HepG2 (cell line): ENCODE data around the gene CDK18. TPM values are rescaled to one million over a fixed set of nuclear protein-coding genes. Genes with fewer than 3 reads are reported as not detected.

Experiments used
- ATAC-seq: fragments of 200-7000 bp; cut with Tn5 transposase; 3 replicates; pipeline ENCODE4 v1.9.1; 2020; ENCODE audit warnings: mild to moderate bottlenecking, moderate library complexity
- BruUV-seq: library from RNA; stranded (reverse); fragments of 400-500 nt; replicated peaks from 2 replicates; lab custom pipeline; 2021; lab: Mats Ljungman, UMichigan
- CTCF ChIA-PET: fragments of 300-600 bp; formaldehyde crosslinking; extraction: SDS; loops from one replicate; lab custom pipeline; 2021; ENCODE audit warnings: low total read pairs, inconsistent platforms, low intra/inter-chr PET ratio; lab: Yijun Ruan, JAX
- POLR2A ChIA-PET: fragments of 350-600 bp; sonication (Branson Sonifier 250); formaldehyde crosslinking; loops from one replicate; lab custom pipeline; 2020; ENCODE audit warnings: antibody characterized with exemption, inconsistent platforms; lab: Yijun Ruan, JAX
- DNase-seq: peaks from one replicate; pipeline ENCODE4 v3.0.0-alpha.2; 2015; ENCODE audit warnings: low spot score
- FAIRE-seq: peaks from 3 replicates; lab custom pipeline; 2011; peaks lifted over from hg19 to GRCh38; lab: Jason Lieb, UNC
- H2AFZ ChIP-seq: one replicate; pipeline ENCODE4 v1.6.1; 2011; ENCODE audit warnings: low read length, inconsistent platforms
- H3K27ac ChIP-seq: fragments of 300-600 bp; 3 replicates; pipeline ENCODE4 v1.8.0; 2011; ENCODE audit warnings: mixed run types, mild to moderate bottlenecking, mixed read lengths, low read length, inconsistent platforms; ENCODE audit not compliant: insufficient read depth; ENCODE audit errors: extremely low read length
- H3K27me3 ChIP-seq, 2 experiments: fragments of 200-600 bp in 1 of 2; 2 replicates in 1 of 2; 3 replicates in 1 of 2; pipeline versions ENCODE4 v1.6.0 to v1.8.0; 2011; ENCODE audit warnings: low read length in 2 of 2, mild to moderate bottlenecking in 2 of 2, moderate library complexity in 2 of 2, inconsistent platforms in 1 of 2; ENCODE audit not compliant: insufficient read depth in 2 of 2, control insufficient read depth in 1 of 2
- H3K36me3 ChIP-seq, 2 experiments: fragments of 200-600 bp in 1 of 2; replicated peaks in 1 of 2; 2 replicates in 1 of 2; 3 replicates in 1 of 2; pipeline versions ENCODE4 v1.5.1 to v1.8.0; 2011; ENCODE audit warnings: low read length in 2 of 2, inconsistent platforms in 1 of 2; ENCODE audit not compliant: insufficient read depth in 2 of 2, control insufficient read depth in 1 of 2
- H3K4me1 ChIP-seq: 2 replicates; pipeline ENCODE4 v1.5.1; 2012; ENCODE audit warnings: low read length, inconsistent platforms; ENCODE audit not compliant: insufficient read depth
- H3K4me2 ChIP-seq: 2 replicates; pipeline ENCODE4 v1.6.0; 2011; ENCODE audit warnings: low read depth, low read length, inconsistent platforms
- H3K4me3 ChIP-seq, 3 experiments: fragments of 200-600 bp in 1 of 3; sonication (generic), shearing (Covaris generic) in 1 of 3; replicated peaks in 1 of 3; 2 replicates each; pipeline ENCODE4 v1.5.1; 2011 to 2016; ENCODE audit warnings: low read length in 3 of 3, inconsistent platforms in 2 of 3, low read depth in 2 of 3, mild to moderate bottlenecking in 2 of 3, control low read depth in 1 of 3, mixed read lengths in 1 of 3; ENCODE audit not compliant: insufficient read depth in 1 of 3
- H3K79me2 ChIP-seq: one replicate; pipeline ENCODE4 v1.6.1; 2011; ENCODE audit warnings: low read length, inconsistent platforms; ENCODE audit not compliant: insufficient read depth
- H3K9ac ChIP-seq: 2 replicates; pipeline ENCODE4 v1.6.0; 2011; ENCODE audit warnings: mild to moderate bottlenecking, low read depth, low read length, inconsistent platforms; ENCODE audit not compliant: insufficient read depth
- H3K9me3 ChIP-seq: 2 replicates; pipeline ENCODE4 v1.5.1; 2012; ENCODE audit warnings: mild to moderate bottlenecking, low read length
- H4K20me1 ChIP-seq: 2 replicates; pipeline ENCODE4 v1.6.0; 2011; ENCODE audit warnings: inconsistent platforms, mild to moderate bottlenecking, low read length, moderate library complexity; ENCODE audit not compliant: insufficient read depth
- CHD2 ChIP-seq: IDR thresholded peaks from 2 replicates; pipeline ENCODE4 v1.6.1; 2011; ENCODE audit warnings: low read depth, low read length, improper control_type of control experiment
- ETV6 ChIP-seq: sonication (generic); formaldehyde crosslinking; conservative IDR thresholded peaks from 2 replicates; pipeline ENCODE4 v1.4.0; 2020; ENCODE audit warnings: missing genetic modification reagents
- HNRNPUL1 ChIP-seq: fragments of 200-400 bp; formaldehyde crosslinking; IDR thresholded peaks from 2 replicates; pipeline ENCODE4 v1.6.1; 2017; ENCODE audit warnings: low read depth, mild to moderate bottlenecking, low read length, moderate library complexity
- TMF1 ChIP-seq: sonication (generic); formaldehyde crosslinking; IDR thresholded peaks from 2 replicates; pipeline ENCODE4 v1.8.1; 2022; ENCODE audit warnings: low read depth, missing genetic modification reagents
- ZFP36L1 ChIP-seq: sonication (generic); formaldehyde crosslinking; IDR thresholded peaks from 2 replicates; pipeline ENCODE4 v1.8.0; 2022; ENCODE audit warnings: mild to moderate bottlenecking, missing genetic modification reagents, moderate library complexity
- ZNF331 ChIP-seq: sonication (generic); formaldehyde crosslinking; IDR thresholded peaks from 2 replicates; pipeline ENCODE4 v1.4.0; 2020; ENCODE audit warnings: missing genetic modification reagents
- ZNF740 ChIP-seq: sonication (generic); formaldehyde crosslinking; IDR thresholded peaks from 2 replicates; pipeline ENCODE4 v1.4.0; 2020; ENCODE audit warnings: missing genetic modification reagents
- ZNF780A ChIP-seq: sonication (generic); formaldehyde crosslinking; IDR thresholded peaks from 2 replicates; pipeline ENCODE4 v1.8.0; 2022; ENCODE audit warnings: mild to moderate bottlenecking, missing genetic modification reagents, moderate library complexity
- ZUFSP ChIP-seq: sonication (generic); formaldehyde crosslinking; IDR thresholded peaks from 2 replicates; pipeline ENCODE4 v1.9.0; 2021; ENCODE audit warnings: missing genetic modification reagents, mild to moderate bottlenecking, borderline replicate concordance
- whole genome bisulfite sequencing: methylation state at CpG from one replicate; pipeline ENCODE4 v1.1.6; 2017; ENCODE audit warnings: low lambda C conversion rate; 5-methylcytosine and 5-hydroxymethylcytosine counted together
- in situ Hi-C: cut with HindIII; loops from 2 replicates; pipeline ENCODE4 v1.10.0; 2017; ENCODE audit warnings: low pct_unique_long_range_greater_than_20kb; ENCODE audit not compliant: extremely low pct_ligation_motif_present
- intact Hi-C: fragments of 100-400 bp; cut with micrococcal nuclease; formaldehyde crosslinking; loops from one replicate; pipeline ENCODE4 v1.10.0; 2022; ENCODE audit not compliant: unreplicated experiment
- polyA plus RNA-seq, 8 experiments: library from polyadenylated mRNA; depleted of rRNA in 3 of 8; stranded (reverse) in 7 of 8; unstranded in 1 of 8; fragments of >200 nt; fragmentation: Illumina TruSeq in 4 of 8; extraction: Trizol in 4 of 8; gene quantifications; 2 replicates each; pipeline versions ENCODE4 v1.2.1 to v1.2.3, GENCODE V29; 2011 to 2016; ENCODE audit warnings: low read depth in 4 of 8, missing spikeins in 1 of 8, mixed read lengths in 1 of 8; ENCODE audit not compliant: insufficient read depth in 1 of 8
- total RNA-seq, 5 experiments: library from RNA; depleted of rRNA; stranded (reverse); fragments of >200 nt; fragmentation: Illumina TruSeq; extraction: Trizol; gene quantifications; 2 replicates each; pipeline ENCODE4 v1.2.3, GENCODE V29; 2016; ENCODE audit warnings: low read depth in 1 of 5

The CDK18 gene
- total and polyA plus RNA-seq, 2 of the 13 experiments (the other 11 are each of a cell fraction or from before 2014, with no cell fraction given) = 6.4 to 38.8 TPM

GRCh38 chr1:205531191-205532025 is 26.9 kb downstream of the CDK18 start:
- Histone ChIP-seq H4K20me1 (peaks cover 2% of the 10 kb centered on the region; the same call in 1 of the 2 replicates), H3K36me3 (no peaks in the 10 kb centered on the region; a peak in 1 of 5 replicates), H3K4me3 (no peak overlapping the region), H3K9me3 (no peaks in the 10 kb centered on the region), H3K27ac (no peak overlapping the region), H3K27me3 (peaks cover 0 to 2% of the 10 kb centered on the region in 2 experiments; a peak in 2 of 5 replicates), H3K4me1 (0 out of 2 replicates have a peak, but pooled peaks cover 7% of the 10 kb centered on the region), H3K79me2 (no peaks in the 10 kb centered on the region), H3K4me2 (no peak overlapping the region), H3K9ac (no peak overlapping the region), H2AFZ (no peak overlapping the region)
- no peak for TF ChIP-seq HNRNPUL1
- TF ChIP-seq ZNF780A (CRISPR knock-in tag) = no peak
- no peak for TF ChIP-seq ZUFSP (CRISPR knock-in tag)
- TF ChIP-seq ZNF331 (CRISPR knock-in tag) = no peak
- TF ChIP-seq ETV6 (CRISPR knock-in tag) = no peak
- no peak for TF ChIP-seq ZFP36L1 (CRISPR knock-in tag)
- no peak for TF ChIP-seq ZNF740 (CRISPR knock-in tag)
- no peak for TF ChIP-seq CHD2
- TF ChIP-seq TMF1 (CRISPR knock-in tag) = no peak
- WGBS = 94% methylated on average over 15 of the region's 20 CpGs
- no peak for FAIRE-seq
- no peak for ATAC-seq
- no TSS peak for BruUV-seq
- POLR2A ChIA-PET = no interaction called here
- in situ Hi-C loops = no loop called here
- CTCF ChIA-PET = interaction anchor here (3.5 kb wide), 1 partner anchor 126 kb away, joined by 27 read pairs; no protein-coding TSS in a partner anchor
- intact Hi-C loops = no loop called here
- no peak for DNase-seq
